Endothelial cell of umbilical vein (primary cell): ENCODE data around the gene FXYD6. TPM values are rescaled to one million over a fixed set of nuclear protein-coding genes. Genes with fewer than 3 reads are reported as not detected.

Source experiments
- BruUV-seq: library from RNA; stranded (reverse); fragments of 400-500 nt; replicated peaks from 2 replicates; lab custom pipeline; 2021; lab: Mats Ljungman, UMichigan
- CTCF ChIA-PET: fragments of 300-600, 350-600 bp; sonication (Branson Sonifier 250); formaldehyde crosslinking; loops from one replicate; lab custom pipeline; 2021; ENCODE audit warnings: antibody characterized with exemption, inconsistent platforms; lab: Charles Lee
- POLR2A ChIA-PET: fragments of 300-600, 350-600 bp; sonication (Branson Sonifier 250); formaldehyde crosslinking; loops from one replicate; lab custom pipeline; 2021; ENCODE audit warnings: antibody characterized with exemption, inconsistent platforms; lab: Charles Lee
- DNase-seq: peaks from one replicate; pipeline ENCODE4 v3.0.0-alpha.2; 2011; ENCODE audit warnings: low read depth, low spot score
- FAIRE-seq: peaks from 2 replicates; lab custom pipeline; 2011; peaks lifted over from hg19 to GRCh38; lab: Jason Lieb, UNC
- H2AFZ ChIP-seq: 2 replicates; pipeline ENCODE4 v1.6.0; 2012; ENCODE audit warnings: low read depth, low read length, control low read depth, inconsistent platforms
- H3K27ac ChIP-seq: 2 replicates; pipeline ENCODE4 v1.5.1; 2011; ENCODE audit warnings: low read depth, mild to moderate bottlenecking, control low read depth, low read length, moderate library complexity; ENCODE audit not compliant: insufficient read depth
- H3K27me3 ChIP-seq, 2 experiments: 2 replicates each; pipeline versions ENCODE4 v1.6.0 to v1.6.1; 2011; ENCODE audit warnings: low read length in 2 of 2, mixed read lengths in 1 of 2; ENCODE audit not compliant: control insufficient read depth in 2 of 2, insufficient read depth in 2 of 2
- H3K36me3 ChIP-seq, 2 experiments: 2 replicates in 1 of 2; 3 replicates in 1 of 2; pipeline ENCODE4 v1.5.1; 2011; ENCODE audit warnings: low read length in 2 of 2, mild to moderate bottlenecking in 1 of 2, moderate library complexity in 1 of 2; ENCODE audit not compliant: control insufficient read depth in 2 of 2, insufficient read depth in 2 of 2; ENCODE audit errors: extremely low read depth in 1 of 2
- H3K4me1 ChIP-seq: 3 replicates; pipeline ENCODE4 v1.5.1; 2011; ENCODE audit warnings: mild to moderate bottlenecking, low read length; ENCODE audit not compliant: control insufficient read depth, insufficient read depth; ENCODE audit errors: extremely low read depth
- H3K4me2 ChIP-seq: 2 replicates; pipeline ENCODE4 v1.6.1; 2011; ENCODE audit warnings: low read length, control low read depth, mixed read lengths; ENCODE audit not compliant: insufficient read depth
- H3K4me3 ChIP-seq, 3 experiments: fragments of 200-600 bp in 1 of 3; sonication (generic), shearing (Covaris generic) in 1 of 3; replicated peaks in 1 of 3; 2 replicates each; pipeline ENCODE4 v1.5.1; 2011 to 2016; ENCODE audit warnings: control low read depth in 3 of 3, low read length in 3 of 3, mild to moderate bottlenecking in 2 of 3, inconsistent platforms in 1 of 3, low read depth in 1 of 3, moderate library complexity in 1 of 3; ENCODE audit not compliant: insufficient read depth in 1 of 3
- H3K79me2 ChIP-seq: 2 replicates; pipeline ENCODE4 v1.6.0; 2012; ENCODE audit warnings: low read length, inconsistent platforms; ENCODE audit not compliant: control insufficient read depth, insufficient read depth
- H3K9ac ChIP-seq: replicated peaks from 2 replicates; pipeline ENCODE3; 2011; ENCODE audit warnings: low read length, control low read depth; ENCODE audit not compliant: insufficient read depth; ENCODE audit errors: extremely low read depth
- H3K9me1 ChIP-seq: replicated peaks from 3 replicates; pipeline ENCODE4 v1.6.0; 2011; ENCODE audit warnings: mild to moderate bottlenecking, low read length; ENCODE audit not compliant: control insufficient read depth, insufficient read depth; ENCODE audit errors: extremely low read depth
- H3K9me3 ChIP-seq: replicated peaks from 2 replicates; pipeline ENCODE4 v1.5.1; 2012; ENCODE audit warnings: low read length, inconsistent platforms; ENCODE audit not compliant: control insufficient read depth, insufficient read depth
- H4K20me1 ChIP-seq: replicated peaks from 2 replicates; pipeline ENCODE3; 2011; ENCODE audit warnings: mild to moderate bottlenecking, low read length; ENCODE audit not compliant: control insufficient read depth, insufficient read depth; ENCODE audit errors: extremely low read depth
- EZH2 ChIP-seq: IDR thresholded peaks from 2 replicates; pipeline ENCODE4 v1.6.1; 2012; ENCODE audit warnings: borderline replicate concordance, low read depth, mild to moderate bottlenecking, moderate library complexity, low read length, inconsistent platforms; ENCODE audit not compliant: severe bottlenecking
- FOS ChIP-seq: IDR thresholded peaks from 2 replicates; pipeline ENCODE4 v1.6.1; 2011; ENCODE audit warnings: mild to moderate bottlenecking, low read length, moderate library complexity, borderline replicate concordance; ENCODE audit not compliant: insufficient read depth
- GATA2 ChIP-seq: IDR thresholded peaks from 2 replicates; pipeline ENCODE4 v1.7.0; 2011; ENCODE audit warnings: low read depth, mild to moderate bottlenecking, moderate library complexity, mixed read lengths, low read length; ENCODE audit not compliant: insufficient read length, insufficient read depth
- JUN ChIP-seq: IDR thresholded peaks from 2 replicates; pipeline ENCODE4 v1.6.1; 2011; ENCODE audit warnings: borderline replicate concordance, low read depth; ENCODE audit not compliant: insufficient read length, insufficient read depth
- MAX ChIP-seq: IDR thresholded peaks from 2 replicates; pipeline ENCODE4 v1.6.1; 2011; ENCODE audit not compliant: insufficient read depth, insufficient read length
- MYC ChIP-seq: IDR thresholded peaks from one replicate; pipeline ENCODE4 v1.6.1; 2011; ENCODE audit warnings: mild to moderate bottlenecking, low read depth, low read length
- POLR2A ChIP-seq: IDR thresholded peaks from 2 replicates; pipeline ENCODE4 v1.6.1; 2012; ENCODE audit warnings: low read depth, mild to moderate bottlenecking, control low read depth, low read length
- POLR2AphosphoS5 ChIP-seq: IDR thresholded peaks from 2 replicates; pipeline ENCODE4 v1.6.1; 2012; ENCODE audit warnings: low read depth, mild to moderate bottlenecking, control low read depth, low read length, moderate library complexity; ENCODE audit not compliant: insufficient read depth
- dilution Hi-C: fragments of 300-500 bp; cut with MboI; formaldehyde crosslinking; loops from one replicate; pipeline ENCODE4 v1.15.0; 2019; ENCODE audit warnings: low sequenced_read_pairs; ENCODE audit not compliant: extremely low pct_ligation_motif_present
- intact Hi-C: fragments of 100-400 bp; cut with micrococcal nuclease; formaldehyde crosslinking; loops from one replicate; pipeline ENCODE4 v1.10.0; 2022
- polyA plus RNA-seq, 4 experiments: library from polyadenylated mRNA; depleted of rRNA in 3 of 4; stranded (reverse) in 3 of 4; unstranded in 1 of 4; fragments of >200 nt; gene quantifications; 2 replicates each; pipeline versions ENCODE4 v1.2.1 to v1.2.3, GENCODE V29; 2011 to 2012; ENCODE audit warnings: missing spikeins in 1 of 4
- total RNA-seq: library from RNA; stranded (reverse); gene quantifications from 2 replicates; pipeline ENCODE4 v1.2.3, GENCODE V29; 2021
- TF ChIP-seq, protein P1 (sequence below), 2 donors: IDR thresholded peaks; 1 replicate in 1 of 2; 2 replicates in 1 of 2; pipeline ENCODE4 v1.5.1; 2011; ENCODE audit warnings: low read length in 2 of 2, mild to moderate bottlenecking in 2 of 2, moderate library complexity in 2 of 2, control low read depth in 1 of 2, inconsistent platforms in 1 of 2, low read depth in 1 of 2; ENCODE audit not compliant: insufficient read depth in 1 of 2; ENCODE audit errors: extremely low read depth in 1 of 2

The FXYD6 gene
- total and polyA plus RNA-seq, 2 donors (not counting 3 experiments of a cell fraction or from before 2014, with no cell fraction given), result 1.4 to 8.7 TPM

DNA sequence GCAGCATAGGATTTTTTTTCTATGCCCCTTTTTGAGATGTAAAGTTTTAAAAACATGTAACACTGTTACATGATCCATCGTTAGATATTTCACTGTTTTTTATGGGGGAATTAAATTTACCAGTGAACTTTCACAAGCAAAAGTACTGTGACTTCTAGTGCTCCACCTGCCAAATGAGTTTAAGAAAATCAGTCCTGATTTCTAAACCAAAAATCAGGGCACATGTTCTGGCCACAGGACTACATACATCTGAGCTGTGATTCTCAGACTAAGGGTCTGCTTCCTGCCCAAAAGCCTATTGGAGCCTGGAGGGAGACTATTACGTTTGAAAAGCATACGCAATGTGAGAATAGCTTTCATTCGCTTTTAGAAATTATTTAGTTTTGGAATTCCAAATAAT lies 30.3 kb upstream of the FXYD6 start:
- Histone ChIP-seq H3K36me3 (no peaks in the 10 kb centered on the region), H3K4me2 (no peak overlapping the region), H3K4me1 (peaks cover 5% of the 10 kb centered on the region), H3K9ac (no peak overlapping the region), H3K4me3 (no peak overlapping the region), H3K27me3 (no peaks in the 10 kb centered on the region), H3K9me1 (no peaks in the 10 kb centered on the region), H3K27ac (no peak overlapping the region), H3K9me3 (no peaks in the 10 kb centered on the region), H4K20me1 (no peaks in the 10 kb centered on the region), H2AFZ (peak overlapping the region; percentile 36), H3K79me2 (no peaks in the 10 kb centered on the region)
- intact Hi-C loops (loop anchor here (1.0 kb wide), 3 partner anchors 41 to 83 kb away; no protein-coding TSS in a partner anchor), dilution Hi-C loops (no loop called here)
- ChIA-PET CTCF (interaction anchor here (0.7 to 2.9 kb wide), 10 partner anchors 14 to 481 kb away, joined by 3 to 22 read pairs (median 5); no protein-coding TSS in a partner anchor), POLR2A (no interaction called here)
- FAIRE-seq (no peak), DNase-seq (no peak)
- TF ChIP-seq MYC, result no peak
- TF ChIP-seq, protein P1, sequence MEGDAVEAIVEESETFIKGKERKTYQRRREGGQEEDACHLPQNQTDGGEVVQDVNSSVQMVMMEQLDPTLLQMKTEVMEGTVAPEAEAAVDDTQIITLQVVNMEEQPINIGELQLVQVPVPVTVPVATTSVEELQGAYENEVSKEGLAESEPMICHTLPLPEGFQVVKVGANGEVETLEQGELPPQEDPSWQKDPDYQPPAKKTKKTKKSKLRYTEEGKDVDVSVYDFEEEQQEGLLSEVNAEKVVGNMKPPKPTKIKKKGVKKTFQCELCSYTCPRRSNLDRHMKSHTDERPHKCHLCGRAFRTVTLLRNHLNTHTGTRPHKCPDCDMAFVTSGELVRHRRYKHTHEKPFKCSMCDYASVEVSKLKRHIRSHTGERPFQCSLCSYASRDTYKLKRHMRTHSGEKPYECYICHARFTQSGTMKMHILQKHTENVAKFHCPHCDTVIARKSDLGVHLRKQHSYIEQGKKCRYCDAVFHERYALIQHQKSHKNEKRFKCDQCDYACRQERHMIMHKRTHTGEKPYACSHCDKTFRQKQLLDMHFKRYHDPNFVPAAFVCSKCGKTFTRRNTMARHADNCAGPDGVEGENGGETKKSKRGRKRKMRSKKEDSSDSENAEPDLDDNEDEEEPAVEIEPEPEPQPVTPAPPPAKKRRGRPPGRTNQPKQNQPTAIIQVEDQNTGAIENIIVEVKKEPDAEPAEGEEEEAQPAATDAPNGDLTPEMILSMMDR (IDR thresholded peaks at IDR 0.05; ENCODE audit: extremely low read depth in 1 of 2, insufficient read depth in 1 of 2, low read depth in 1 of 2, low read length in 2 of 2), result no peak
- no peak for TF ChIP-seq POLR2AphosphoS5
- TF ChIP-seq POLR2A, result no peak
- no peak for TF ChIP-seq MAX
- no peak for TF ChIP-seq GATA2
- TF ChIP-seq FOS, result no peak
- no peak for TF ChIP-seq EZH2
- no peak for TF ChIP-seq JUN
- BruUV-seq, result TSS peak; percentile 48
